GM18517 (cell line): ENCODE data around the gene PCDHGB6.
A peak's percentile ranks its signal among the peaks of the same experiment; 100 is the strongest.
"Not testable (repeated sequence)": the region's sequence is repeated elsewhere in the genome, so short reads cannot be mapped to it uniquely, and the experiment has no call there.

ENCODE experiments used
- ATAC-seq: cut with Tn5 transposase; IDR thresholded peaks from one replicate; pipeline ENCODE4 v1.9.1; 2021; ENCODE audit warnings: mild to moderate bottlenecking, moderate library complexity; ENCODE audit not compliant: unreplicated experiment

PCDHGB6 gene

DNA sequence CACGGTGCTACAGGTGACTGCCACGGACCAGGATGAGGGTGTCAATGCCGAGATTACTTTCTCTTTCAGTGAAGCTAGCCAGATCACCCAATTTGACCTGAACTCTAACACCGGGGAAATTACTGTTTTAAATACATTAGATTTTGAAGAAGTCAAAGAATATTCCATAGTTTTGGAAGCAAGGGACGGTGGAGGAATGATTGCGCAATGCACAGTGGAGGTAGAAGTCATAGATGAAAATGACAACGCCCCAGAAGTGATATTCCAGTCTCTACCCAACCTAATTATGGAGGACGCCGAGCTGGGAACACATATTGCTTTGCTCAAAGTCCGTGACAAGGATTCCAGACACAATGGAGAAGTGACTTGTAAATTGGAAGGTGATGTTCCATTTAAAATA lies 19.2 kb upstream of the PCDHGB6 start:
- no peak for ATAC-seq

DNA sequence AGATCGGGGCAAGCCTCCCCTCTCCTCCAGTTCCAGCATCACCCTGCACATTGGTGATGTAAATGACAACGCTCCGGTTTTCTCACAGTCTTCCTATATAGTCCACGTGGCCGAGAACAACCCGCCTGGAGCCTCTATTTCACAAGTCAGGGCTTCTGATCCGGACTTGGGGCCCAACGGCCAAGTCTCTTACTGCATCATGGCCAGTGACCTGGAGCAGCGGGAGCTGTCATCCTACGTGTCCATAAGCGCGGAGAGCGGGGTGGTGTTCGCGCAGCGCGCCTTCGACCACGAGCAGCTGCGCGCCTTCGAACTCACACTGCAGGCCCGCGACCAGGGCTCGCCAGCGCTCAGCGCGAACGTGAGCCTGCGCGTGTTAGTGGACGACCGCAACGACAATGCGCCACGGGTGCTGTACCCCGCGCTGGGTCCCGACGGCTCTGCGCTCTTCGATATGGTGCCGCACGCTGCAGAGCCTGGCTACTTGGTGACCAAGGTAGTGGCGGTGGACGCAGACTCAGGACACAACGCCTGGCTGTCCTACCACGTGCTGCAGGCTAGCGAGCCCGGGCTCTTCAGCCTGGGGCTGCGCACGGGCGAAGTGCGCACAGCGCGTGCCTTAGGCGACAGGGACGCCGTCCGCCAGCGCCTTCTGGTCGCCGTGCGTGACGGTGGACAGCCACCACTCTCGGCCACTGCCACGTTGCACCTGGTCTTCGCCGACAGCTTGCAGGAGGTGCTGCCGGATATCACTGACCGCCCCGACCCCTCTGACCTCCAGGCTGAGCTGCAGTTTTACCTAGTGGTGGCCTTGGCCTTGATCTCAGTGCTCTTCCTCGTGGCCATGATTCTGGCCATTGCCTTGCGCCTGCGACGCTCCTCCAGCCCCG lies 18.4 kb upstream of the PCDHGB6 start:
- no peak for ATAC-seq

DNA sequence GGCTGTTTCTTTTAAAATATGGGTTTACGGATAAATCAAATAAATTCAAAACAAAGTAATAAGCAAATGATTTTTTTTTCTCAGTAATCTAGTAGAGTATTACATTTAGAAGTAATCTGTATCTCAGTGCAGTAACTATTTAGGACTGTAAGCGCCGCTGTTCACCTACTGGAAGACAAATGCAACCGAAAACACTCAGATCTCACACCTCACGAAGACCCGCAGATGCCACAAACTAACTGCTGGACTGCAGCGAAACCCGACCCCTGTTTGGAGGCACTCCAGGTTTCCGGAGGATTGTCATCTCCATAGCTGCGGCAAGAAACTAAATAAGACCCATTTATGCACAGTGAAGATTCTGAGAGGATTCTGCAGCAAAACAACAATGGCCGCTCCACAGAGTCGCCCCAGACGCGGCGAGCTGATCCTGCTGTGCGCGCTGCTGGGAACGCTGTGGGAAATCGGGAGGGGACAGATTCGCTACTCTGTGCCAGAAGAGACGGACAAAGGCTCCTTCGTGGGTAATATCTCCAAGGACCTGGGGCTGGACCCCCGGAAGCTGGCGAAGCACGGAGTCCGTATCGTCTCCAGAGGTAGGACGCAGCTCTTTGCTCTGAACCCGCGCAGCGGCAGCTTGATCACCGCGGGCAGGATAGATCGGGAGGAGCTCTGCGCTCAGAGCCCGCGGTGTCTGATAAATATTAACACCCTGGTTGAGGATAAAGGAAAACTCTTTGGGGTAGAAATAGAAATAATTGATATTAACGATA lies 15.2 kb upstream of the PCDHGB6 start, which contains the start of gene PCDHGA8:
PCDHGA8 (plus strand) TSS at position 205 of the 770 bp plus-strand sequence; CDS start at position 386, 181 bp downstream.
- ATAC-seq = no peak

DNA sequence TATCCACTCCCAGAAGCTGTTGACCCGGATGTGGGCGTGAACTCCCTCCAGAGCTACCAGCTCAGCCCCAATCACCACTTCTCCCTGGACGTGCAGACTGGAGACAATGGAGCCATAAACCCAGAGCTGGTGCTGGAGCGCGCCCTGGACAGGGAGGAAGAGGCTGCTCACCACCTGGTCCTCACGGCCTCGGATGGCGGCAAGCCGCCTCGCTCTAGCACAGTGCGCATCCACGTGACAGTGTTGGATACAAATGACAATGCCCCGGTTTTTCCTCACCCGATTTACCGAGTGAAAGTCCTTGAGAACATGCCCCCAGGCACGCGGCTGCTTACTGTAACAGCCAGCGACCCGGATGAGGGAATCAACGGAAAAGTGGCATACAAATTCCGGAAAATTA lies 14.6 kb upstream of the PCDHGB6 start:
- ATAC-seq = no peak

DNA sequence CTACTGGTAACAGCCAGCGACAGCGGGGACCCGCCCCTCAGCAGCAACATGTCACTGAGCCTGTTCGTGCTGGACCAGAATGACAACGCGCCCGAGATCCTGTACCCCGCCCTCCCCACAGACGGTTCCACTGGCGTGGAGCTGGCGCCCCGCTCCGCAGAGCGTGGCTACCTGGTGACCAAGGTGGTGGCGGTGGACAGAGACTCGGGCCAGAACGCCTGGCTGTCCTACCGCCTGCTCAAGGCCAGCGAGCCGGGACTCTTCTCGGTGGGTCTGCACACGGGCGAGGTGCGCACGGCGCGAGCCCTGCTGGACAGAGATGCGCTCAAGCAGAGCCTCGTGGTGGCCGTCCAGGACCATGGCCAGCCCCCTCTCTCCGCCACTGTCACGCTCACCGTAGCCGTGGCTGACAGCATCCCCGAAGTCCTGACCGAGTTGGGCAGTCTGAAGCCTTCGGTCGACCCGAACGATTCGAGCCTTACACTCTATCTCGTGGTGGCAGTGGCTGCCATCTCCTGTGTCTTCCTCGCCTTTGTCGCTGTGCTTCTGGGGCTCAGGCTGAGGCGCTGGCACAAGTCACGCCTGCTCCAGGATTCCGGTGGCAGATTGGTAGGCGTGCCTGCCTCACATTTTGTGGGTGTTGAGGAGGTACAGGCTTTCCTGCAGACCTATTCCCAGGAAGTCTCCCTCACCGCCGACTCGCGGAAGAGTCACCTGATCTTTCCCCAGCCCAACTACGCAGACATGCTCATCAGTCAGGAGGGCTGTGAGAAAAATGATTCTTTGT lies 13.2 kb upstream of the PCDHGB6 start:
- ATAC-seq = not testable (repeated sequence)

DNA sequence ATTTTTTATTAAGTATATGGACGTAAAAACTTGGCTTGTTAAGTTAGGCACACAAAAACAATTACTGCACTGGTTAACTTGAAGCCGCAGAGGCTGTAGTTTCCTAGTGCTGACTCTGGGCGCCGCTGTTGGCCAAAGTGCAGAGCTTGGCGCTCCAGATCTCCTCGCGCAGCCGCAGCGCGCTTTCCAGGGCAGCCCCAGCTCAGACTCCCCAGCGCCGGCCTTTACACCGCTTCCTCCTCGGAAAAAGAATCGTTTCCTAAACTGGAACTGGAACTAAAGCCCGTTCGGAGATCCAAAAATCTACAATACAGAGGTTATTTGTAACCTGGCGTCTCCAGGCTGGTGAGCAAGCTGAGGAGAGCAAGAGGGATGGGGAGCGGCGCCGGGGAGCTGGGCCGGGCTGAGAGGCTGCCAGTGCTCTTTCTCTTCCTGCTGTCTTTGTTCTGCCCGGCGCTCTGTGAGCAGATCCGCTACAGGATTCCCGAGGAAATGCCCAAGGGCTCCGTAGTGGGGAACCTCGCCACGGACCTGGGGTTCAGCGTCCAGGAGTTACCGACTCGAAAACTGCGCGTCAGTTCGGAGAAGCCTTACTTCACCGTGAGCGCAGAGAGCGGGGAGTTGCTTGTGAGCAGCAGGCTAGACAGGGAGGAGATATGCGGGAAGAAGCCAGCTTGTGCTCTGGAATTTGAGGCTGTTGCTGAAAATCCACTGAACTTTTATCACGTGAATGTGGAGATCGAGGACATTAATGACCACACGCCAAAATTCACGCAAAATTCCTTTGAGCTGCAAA lies 9.9 kb upstream of the PCDHGB6 start, which contains the start of gene PCDHGB5:
PCDHGB5 (plus strand) TSS at position 192 of the 796 bp plus-strand sequence; CDS start at position 373, 181 bp downstream.
- ATAC-seq = peak; percentile 93

DNA sequence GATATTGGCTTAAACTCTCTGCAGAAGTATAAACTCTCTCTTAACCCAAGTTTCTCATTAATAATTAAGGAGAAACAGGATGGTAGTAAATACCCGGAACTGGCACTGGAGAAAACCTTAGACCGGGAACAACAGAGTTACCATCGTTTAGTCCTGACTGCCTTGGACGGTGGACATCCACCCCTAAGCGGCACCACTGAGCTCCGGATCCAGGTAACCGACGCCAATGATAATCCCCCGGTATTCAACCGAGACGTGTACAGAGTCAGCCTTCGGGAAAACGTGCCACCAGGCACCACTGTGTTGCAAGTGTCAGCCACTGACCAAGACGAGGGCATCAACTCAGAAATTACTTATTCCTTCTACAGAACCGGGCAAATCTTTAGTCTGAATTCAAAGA lies 9.2 kb upstream of the PCDHGB6 start:
- ATAC-seq = no peak

DNA sequence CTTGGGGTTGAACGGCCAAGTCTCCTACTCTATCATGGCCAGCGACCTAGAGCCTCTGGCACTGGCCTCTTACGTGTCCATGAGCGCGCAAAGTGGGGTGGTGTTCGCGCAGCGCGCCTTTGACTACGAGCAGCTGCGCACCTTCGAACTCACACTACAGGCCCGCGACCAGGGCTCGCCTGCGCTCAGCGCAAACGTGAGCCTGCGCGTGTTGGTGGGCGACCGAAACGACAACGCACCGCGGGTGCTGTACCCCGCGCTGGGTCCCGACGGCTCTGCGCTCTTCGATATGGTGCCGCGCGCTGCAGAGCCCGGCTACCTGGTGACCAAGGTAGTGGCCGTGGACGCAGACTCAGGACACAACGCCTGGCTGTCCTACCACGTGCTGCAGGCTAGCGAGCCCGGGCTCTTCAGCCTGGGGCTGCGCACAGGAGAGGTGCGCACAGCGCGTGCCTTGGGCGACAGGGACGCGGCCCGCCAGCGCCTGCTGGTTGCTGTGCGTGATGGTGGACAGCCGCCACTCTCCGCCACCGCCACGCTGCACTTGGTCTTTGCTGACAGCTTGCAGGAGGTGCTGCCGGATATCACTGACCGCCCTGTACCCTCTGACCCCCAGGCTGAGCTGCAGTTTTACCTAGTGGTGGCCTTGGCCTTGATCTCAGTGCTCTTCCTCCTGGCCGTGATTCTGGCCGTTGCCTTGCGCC lies 8.1 kb upstream of the PCDHGB6 start:
- ATAC-seq = no peak

DNA sequence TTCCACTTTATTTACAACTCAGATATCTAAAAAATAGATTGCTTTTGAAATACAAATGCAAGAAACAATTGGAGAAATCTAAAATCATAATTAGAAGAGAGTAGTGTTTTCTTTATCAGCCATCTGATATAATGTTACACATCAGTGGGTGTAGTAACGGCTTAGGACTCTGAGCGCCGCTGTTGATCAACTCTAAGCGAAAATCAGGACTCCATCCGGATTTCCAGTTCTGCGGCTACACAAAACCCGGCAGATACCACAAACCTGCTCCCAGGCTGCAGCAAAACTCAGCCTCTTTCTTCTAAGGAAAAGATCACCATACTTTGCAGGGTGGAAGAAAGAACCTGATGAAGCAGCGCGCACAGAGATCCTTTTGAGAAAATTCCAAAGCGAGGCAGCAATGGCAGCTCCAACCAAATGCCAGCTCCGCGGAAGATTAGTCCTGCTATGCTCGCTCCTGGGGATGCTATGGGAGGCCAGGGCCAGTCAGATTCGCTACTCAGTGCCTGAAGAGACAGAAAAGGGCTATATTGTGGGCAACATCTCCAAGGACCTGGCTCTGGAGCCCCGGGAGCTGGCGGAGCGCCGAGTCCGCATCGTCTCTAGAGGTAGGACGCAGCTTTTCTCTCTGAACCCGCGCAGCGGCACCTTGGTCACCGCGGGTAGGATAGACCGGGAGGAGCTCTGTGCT lies 5.1 kb upstream of the PCDHGB6 start, which contains the start of gene PCDHGA9:
PCDHGA9 (plus strand) TSS at position 226 of the 691 bp plus-strand sequence; CDS start at position 401, 175 bp downstream.
- ATAC-seq = no peak

DNA sequence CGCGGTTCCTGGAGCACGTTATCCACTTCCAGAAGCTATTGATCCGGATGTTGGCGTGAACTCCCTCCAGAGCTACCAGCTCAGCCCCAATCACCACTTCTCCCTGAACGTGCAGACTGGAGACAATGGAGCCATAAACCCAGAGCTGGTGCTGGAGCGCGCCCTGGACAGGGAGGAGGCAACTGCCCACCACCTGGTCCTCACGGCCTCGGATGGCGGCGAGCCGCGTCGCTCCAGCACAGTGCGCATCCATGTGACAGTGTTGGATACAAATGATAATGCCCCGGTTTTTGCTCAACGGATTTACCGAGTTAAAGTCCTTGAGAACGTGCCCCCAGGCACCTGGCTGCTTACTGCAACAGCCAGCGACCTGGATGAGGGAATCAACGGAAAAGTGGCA lies 4.4 kb upstream of the PCDHGB6 start:
- ATAC-seq = no peak

DNA sequence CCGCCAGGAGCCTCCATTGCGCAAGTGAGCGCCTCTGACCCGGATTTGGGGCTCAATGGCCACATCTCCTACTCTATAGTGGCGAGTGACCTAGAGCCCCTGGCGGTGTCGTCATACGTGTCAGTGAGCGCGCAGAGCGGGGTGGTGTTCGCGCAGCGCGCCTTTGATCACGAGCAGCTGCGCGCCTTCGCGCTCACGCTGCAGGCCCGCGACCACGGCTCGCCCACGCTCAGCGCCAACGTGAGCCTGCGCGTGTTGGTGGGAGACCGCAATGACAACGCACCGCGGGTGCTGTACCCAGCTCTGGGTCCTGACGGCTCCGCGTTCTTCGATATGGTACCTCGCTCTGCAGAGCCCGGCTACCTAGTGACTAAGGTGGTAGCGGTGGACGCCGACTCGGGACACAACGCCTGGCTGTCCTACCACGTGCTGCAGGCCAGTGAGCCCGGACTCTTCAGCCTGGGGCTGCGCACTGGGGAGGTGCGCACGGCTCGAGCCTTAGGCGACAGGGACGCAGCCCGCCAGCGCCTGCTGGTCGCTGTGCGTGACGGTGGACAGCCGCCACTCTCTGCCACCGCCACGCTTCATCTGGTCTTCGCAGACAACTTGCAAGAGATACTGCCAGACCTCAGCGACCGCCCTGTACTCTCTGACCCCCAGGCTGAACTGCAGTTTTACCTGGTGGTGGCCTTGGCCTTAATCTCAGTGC lies 1.9 kb downstream of the PCDHGB6 start:
- ATAC-seq = no peak

DNA sequence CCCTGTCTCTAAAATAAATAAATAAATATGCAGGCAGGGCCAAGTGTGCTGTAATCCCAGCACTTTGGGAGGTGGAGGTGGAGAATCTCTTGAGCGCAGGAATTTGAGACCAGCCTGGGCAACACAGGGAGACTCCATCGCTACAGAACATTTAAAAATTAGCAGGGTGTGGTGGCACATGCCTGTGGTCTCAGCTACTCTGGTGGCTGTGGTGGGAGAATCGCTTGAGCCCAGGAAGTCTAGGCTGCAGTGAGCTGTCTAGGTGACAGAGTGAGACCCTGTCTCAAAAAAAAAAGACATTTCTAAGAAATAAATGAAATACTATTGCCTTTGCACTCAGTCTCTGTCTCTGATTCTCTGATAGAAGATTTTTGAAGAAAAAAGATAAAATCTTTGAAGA lies 3.8 kb downstream of the PCDHGB6 start:
- no peak for ATAC-seq

DNA sequence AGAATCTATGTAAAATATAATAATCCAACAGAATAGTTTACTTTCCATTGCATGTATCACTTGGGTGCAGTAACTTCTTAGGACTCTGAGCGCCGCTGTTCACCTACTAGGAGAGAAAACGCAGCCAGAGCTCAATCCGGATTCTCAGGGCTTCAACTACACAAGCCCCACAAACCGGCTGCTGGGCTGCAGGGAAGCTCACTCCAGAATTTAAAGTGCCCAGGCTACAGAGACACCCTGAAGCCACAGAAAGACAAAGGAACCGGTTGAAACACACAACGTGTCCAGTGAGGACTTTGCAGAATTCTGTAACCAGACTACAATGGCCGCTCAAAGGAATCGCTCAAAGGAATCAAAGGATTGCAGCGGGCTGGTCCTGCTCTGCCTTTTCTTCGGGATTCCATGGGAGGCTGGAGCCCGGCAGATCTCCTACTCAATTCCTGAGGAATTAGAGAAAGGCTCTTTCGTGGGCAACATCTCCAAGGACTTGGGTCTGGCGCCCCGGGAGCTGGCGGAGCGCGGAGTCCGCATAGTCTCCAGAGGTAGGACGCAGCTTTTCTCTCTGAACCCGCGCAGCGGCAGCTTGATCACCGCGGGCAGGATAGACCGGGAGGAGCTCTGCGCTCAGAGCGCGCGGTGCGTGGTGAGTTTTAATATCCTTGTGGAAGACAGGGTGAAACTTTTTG lies 5.2 kb downstream of the PCDHGB6 start, which contains the start of gene PCDHGA10:
PCDHGA10 (plus strand) TSS at position 134 of the 686 bp plus-strand sequence; CDS start at position 323, 189 bp downstream.
- peak; percentile 79 for ATAC-seq

DNA sequence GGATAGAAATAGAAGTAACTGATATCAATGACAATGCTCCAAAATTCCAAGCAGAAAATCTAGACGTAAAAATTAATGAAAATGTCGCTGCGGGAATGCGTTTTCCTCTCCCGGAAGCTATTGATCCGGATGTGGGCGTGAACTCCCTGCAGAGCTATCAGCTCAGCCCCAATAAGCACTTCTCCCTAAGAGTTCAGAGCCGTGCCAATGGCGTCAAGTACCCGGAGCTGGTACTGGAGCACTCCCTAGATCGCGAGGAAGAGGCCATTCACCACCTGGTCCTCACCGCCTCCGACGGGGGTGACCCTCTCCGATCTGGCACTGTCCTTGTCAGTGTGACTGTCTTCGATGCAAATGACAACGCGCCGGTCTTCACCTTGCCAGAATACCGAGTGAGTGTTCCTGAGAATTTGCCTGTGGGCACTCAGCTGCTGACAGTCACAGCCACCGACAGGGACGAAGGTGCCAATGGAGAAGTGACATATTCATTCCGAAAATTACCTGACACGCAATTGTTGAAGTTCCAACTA lies 5.8 kb downstream of the PCDHGB6 start:
- no peak for ATAC-seq

DNA sequence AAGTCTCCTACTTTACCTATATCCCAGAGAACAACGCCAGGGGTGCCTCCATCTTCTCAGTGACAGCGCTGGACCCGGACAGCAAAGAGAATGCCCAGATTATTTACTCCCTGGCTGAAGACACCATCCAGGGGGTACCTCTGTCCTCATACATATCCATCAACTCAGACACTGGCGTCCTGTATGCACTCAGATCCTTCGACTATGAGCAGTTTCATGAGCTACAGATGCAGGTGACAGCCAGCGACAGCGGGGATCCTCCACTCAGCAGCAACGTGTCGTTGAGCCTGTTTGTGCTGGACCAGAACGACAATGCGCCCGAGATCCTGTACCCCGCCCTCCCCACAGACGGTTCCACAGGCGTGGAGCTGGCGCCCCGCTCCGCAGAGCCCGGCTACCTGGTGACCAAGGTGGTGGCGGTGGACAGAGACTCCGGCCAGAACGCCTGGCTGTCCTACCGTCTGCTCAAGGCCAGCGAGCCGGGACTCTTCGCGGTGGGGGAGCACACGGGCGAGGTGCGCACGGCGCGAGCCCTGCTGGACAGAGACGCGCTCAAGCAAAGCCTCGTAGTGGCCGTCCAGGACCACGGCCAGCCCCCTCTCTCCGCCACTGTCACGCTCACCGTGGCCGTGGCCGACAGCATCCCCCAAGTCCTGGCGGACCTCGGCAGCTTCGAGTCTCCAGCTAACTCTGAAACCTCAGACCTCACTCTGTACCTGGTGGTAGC lies 6.9 kb downstream of the PCDHGB6 start:
- ATAC-seq = not testable (repeated sequence)

DNA sequence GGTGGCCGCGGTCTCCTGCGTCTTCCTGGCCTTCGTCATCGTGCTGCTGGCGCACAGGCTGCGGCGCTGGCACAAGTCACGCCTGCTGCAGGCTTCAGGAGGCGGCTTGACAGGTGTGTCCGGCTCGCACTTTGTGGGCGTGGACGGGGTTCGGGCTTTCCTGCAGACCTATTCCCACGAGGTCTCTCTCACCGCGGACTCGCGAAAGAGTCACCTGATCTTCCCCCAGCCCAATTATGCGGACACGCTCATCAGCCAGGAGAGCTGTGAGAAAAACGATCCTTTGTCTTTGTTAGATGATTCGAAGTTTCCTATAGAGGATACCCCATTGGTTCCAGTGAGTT lies 7.4 kb downstream of the PCDHGB6 start:
- not testable (repeated sequence) for ATAC-seq
